GM23338 (cell line): ENCODE data around the gene FGD3. TPM values are rescaled to one million over a fixed set of nuclear protein-coding genes. Genes with fewer than 3 reads are reported as not detected.

Experiments used
- ATAC-seq: fragments of 200-7000 bp; cut with Tn5 transposase; 3 replicates; pipeline ENCODE4 v1.9.1; 2020
- DNase-seq: peaks from one replicate; pipeline ENCODE4 v3.0.0-alpha.2; 2015; ENCODE audit warnings: low spot score
- H2AFZ ChIP-seq: fragments of 200-600 bp; sonication (generic); 2 replicates; pipeline ENCODE4 v1.8.0; 2016; ENCODE audit warnings: antibody characterized with exemption, mild to moderate bottlenecking, moderate library complexity
- H3F3A ChIP-seq: fragments of 200-600 bp; sonication (generic); replicated peaks from 2 replicates; pipeline ENCODE4 v1.8.0; 2017; ENCODE audit warnings: antibody characterized with exemption, mixed run types, low read depth
- H3K27ac ChIP-seq: fragments of 200-600 bp; sonication (generic); 2 replicates; pipeline ENCODE4 v1.6.1; 2016; ENCODE audit warnings: low read depth
- H3K27me3 ChIP-seq: fragments of 200-600 bp; sonication (generic); 2 replicates; pipeline ENCODE4 v1.8.0; 2016; ENCODE audit warnings: mild to moderate bottlenecking, mixed run types, moderate library complexity; ENCODE audit not compliant: insufficient read depth
- H3K36me3 ChIP-seq: fragments of 200-600 bp; sonication (generic); 2 replicates; pipeline ENCODE4 v1.8.0; 2016; ENCODE audit warnings: mild to moderate bottlenecking; ENCODE audit not compliant: insufficient read depth
- H3K4me1 ChIP-seq: fragments of 200-600 bp; sonication (generic); 2 replicates; pipeline ENCODE4 v1.8.0; 2016; ENCODE audit warnings: mild to moderate bottlenecking, moderate library complexity; ENCODE audit not compliant: insufficient read depth
- H3K4me2 ChIP-seq: fragments of 200-600 bp; sonication (generic); 2 replicates; pipeline ENCODE4 v1.7.1; 2017; ENCODE audit warnings: mixed run types
- H3K4me3 ChIP-seq: fragments of 200-600 bp; sonication (generic); 2 replicates; pipeline ENCODE4 v1.6.1; 2016; ENCODE audit warnings: mixed run types
- H3K79me2 ChIP-seq: fragments of 200-600 bp; sonication (generic); replicated peaks from 2 replicates; pipeline ENCODE4 v1.8.0; 2017; ENCODE audit warnings: mild to moderate bottlenecking; ENCODE audit not compliant: insufficient read depth
- H3K9me2 ChIP-seq: fragments of 200-600 bp; sonication (generic); 2 replicates; pipeline ENCODE4 v1.8.0; 2017; ENCODE audit not compliant: insufficient read depth
- H4K20me1 ChIP-seq: fragments of 200-600 bp; sonication (generic); replicated peaks from 2 replicates; pipeline ENCODE4 v1.8.0; 2017; ENCODE audit warnings: mild to moderate bottlenecking; ENCODE audit not compliant: insufficient read depth
- H3K27ac Mint-ChIP-seq: 2 replicates; pipeline ENCODE4 v1.8.0; 2020; ENCODE audit warnings: inconsistent platforms, mild to moderate bottlenecking, moderate library complexity, mixed read lengths
- H3K27me3 Mint-ChIP-seq: 3 replicates; pipeline ENCODE4 v1.8.0; 2022; ENCODE audit warnings: low read depth, mild to moderate bottlenecking, moderate library complexity, mixed read lengths, inconsistent platforms; ENCODE audit not compliant: insufficient read depth, poor library complexity
- H3K36me3 Mint-ChIP-seq: 3 replicates; pipeline ENCODE4 v1.8.0; 2021; ENCODE audit warnings: low read depth, mild to moderate bottlenecking, inconsistent platforms, moderate library complexity, mixed read lengths
- H3K4me1 Mint-ChIP-seq: 3 replicates; pipeline ENCODE4 v1.8.0; 2020; ENCODE audit warnings: mild to moderate bottlenecking, inconsistent platforms, mixed read lengths
- H3K4me3 Mint-ChIP-seq: 3 replicates; pipeline ENCODE4 v1.8.0; 2021; ENCODE audit warnings: moderate library complexity, mild to moderate bottlenecking, inconsistent platforms, mixed read lengths
- H3K9me3 Mint-ChIP-seq: 3 replicates; pipeline ENCODE4 v1.8.0; 2020; ENCODE audit warnings: moderate library complexity, mild to moderate bottlenecking, inconsistent platforms, mixed read lengths
- CREB1 ChIP-seq: fragments of 250-450 bp; sonication (Bioruptor Pico); IDR thresholded peaks from 2 replicates; pipeline ENCODE4 v1.5.0; 2020; ENCODE audit warnings: low read depth, mild to moderate bottlenecking, moderate library complexity
- CTCF ChIP-seq, 2 experiments: fragments of 200-600 bp in 1 of 2; sonication (generic) in 1 of 2; conservative IDR thresholded peaks; 2 replicates each; pipeline versions ENCODE4 v1.5.1 to v1.6.1; 2016 to 2017; ENCODE audit warnings: antibody characterized with exemption in 2 of 2, low read depth in 2 of 2, mild to moderate bottlenecking in 2 of 2, moderate library complexity in 1 of 2
- ETS1 ChIP-seq: IDR thresholded peaks from 2 replicates; pipeline ENCODE4 v1.6.1; 2016; ENCODE audit warnings: antibody characterized with exemption
- EZH2 ChIP-seq: fragments of 200-600 bp; sonication (generic); IDR thresholded peaks from one replicate; pipeline ENCODE4 v1.8.0; 2017; ENCODE audit warnings: antibody characterized with exemption, mild to moderate bottlenecking, low read depth; ENCODE audit not compliant: unreplicated experiment
- EZH2phosphoT487 ChIP-seq: fragments of 200-600 bp; sonication (generic); IDR thresholded peaks from one replicate; pipeline ENCODE4 v1.8.1; 2018; ENCODE audit warnings: antibody characterized with exemption; ENCODE audit not compliant: unreplicated experiment
- JUNB ChIP-seq: IDR thresholded peaks from one replicate; pipeline ENCODE4 v1.6.1; 2016; ENCODE audit warnings: antibody characterized with exemption; ENCODE audit not compliant: unreplicated experiment
- NANOG ChIP-seq: IDR thresholded peaks from 2 replicates; pipeline ENCODE4 v1.6.1; 2016; ENCODE audit warnings: antibody characterized with exemption, borderline replicate concordance
- POLR2AphosphoS5 ChIP-seq: IDR thresholded peaks from 2 replicates; pipeline ENCODE4 v1.6.1; 2016; ENCODE audit warnings: antibody characterized with exemption, low read depth
- REST ChIP-seq: IDR thresholded peaks from one replicate; pipeline ENCODE4 v1.6.1; 2018; ENCODE audit warnings: antibody characterized with exemption; ENCODE audit not compliant: unreplicated experiment
- STAT1 ChIP-seq: IDR thresholded peaks from one replicate; pipeline ENCODE4 v1.6.1; 2016; ENCODE audit warnings: antibody characterized with exemption; ENCODE audit not compliant: unreplicated experiment
- ZNF114 ChIP-seq: fragments of 250-450 bp; sonication (Bioruptor Pico); IDR thresholded peaks from 2 replicates; pipeline ENCODE4 v1.5.0; 2020; ENCODE audit warnings: mild to moderate bottlenecking, moderate library complexity
- ZNF331 ChIP-seq: fragments of 250-450 bp; sonication (Bioruptor Pico); IDR thresholded peaks from 2 replicates; pipeline ENCODE4 v1.5.0; 2020; ENCODE audit warnings: low read depth, mild to moderate bottlenecking, moderate library complexity
- ZNF462 ChIP-seq: fragments of 250-450 bp; sonication (Bioruptor Pico); IDR thresholded peaks from 2 replicates; pipeline ENCODE4 v1.5.0; 2020; ENCODE audit warnings: mild to moderate bottlenecking, moderate library complexity
- polyA plus RNA-seq: library from polyadenylated mRNA; unstranded; fragments of >200 nt; fragmentation: Nextera tagmentation; extraction: Ambion mirVana; gene quantifications from 2 replicates; pipeline ENCODE4 v1.2.1, GENCODE V29; 2016
- total RNA-seq: library from RNA; depleted of rRNA; stranded (reverse); fragments of >200 nt; shearing (Covaris generic); gene quantifications from 2 replicates; pipeline ENCODE4 v1.2.3, GENCODE V29; 2014

FGD3 gene
- total and polyA plus RNA-seq, 2 experiments from 2014 or later: 0.95 to 1.7 TPM

- no peak overlapping the region for H3K27ac ChIP-seq
- peaks cover 7% of the 10 kb centered on the region for H3K27me3 Mint-ChIP-seq
- no peaks in the 10 kb centered on the region for H3K79me2 ChIP-seq
- H3K27ac Mint-ChIP-seq: no peak overlapping the region
- DNase-seq (no peak), ATAC-seq (no peak)
- no peaks in the 10 kb centered on the region for H3K9me2 ChIP-seq
- H4K20me1 ChIP-seq: no peaks in the 10 kb centered on the region
- no peak overlapping the region for H2AFZ ChIP-seq
- no peaks in the 10 kb centered on the region for H3F3A ChIP-seq
- peaks cover 10% of the 10 kb centered on the region for H3K36me3 Mint-ChIP-seq
- TF ChIP-seq ZNF462 (CRISPR knock-in tag) (no peak), NANOG (no peak), JUNB (no peak), CREB1 (CRISPR knock-in tag) (no peak), ZNF331 (CRISPR knock-in tag) (no peak), ZNF114 (CRISPR knock-in tag) (no peak), ETS1 (no peak), CTCF (conservative IDR thresholded peaks at IDR 0.05; ENCODE audit: low read depth in 2 of 2) (no peak), EZH2phosphoT487 (no peak), POLR2AphosphoS5 (no peak), REST (no peak), STAT1 (no peak), EZH2 (no peak)
- H3K27me3 ChIP-seq: no peaks in the 10 kb centered on the region
- H3K4me1 Mint-ChIP-seq: peaks cover 4% of the 10 kb centered on the region; the same call in 1 of the 3 replicates
- no peak overlapping the region for H3K4me3 Mint-ChIP-seq
- H3K4me2 ChIP-seq: no peak overlapping the region
- no peaks in the 10 kb centered on the region for H3K4me1 ChIP-seq
- no peaks in the 10 kb centered on the region; the same call in 1 of the 2 replicates for H3K36me3 ChIP-seq
- H3K9me3 Mint-ChIP-seq: peaks cover 10% of the 10 kb centered on the region; the same call in 2 of the 3 replicates
- H3K4me3 ChIP-seq: no peak overlapping the region
Observed at GRCh38 chr9:93081931-93082330, 134.6 kb downstream of the FGD3 start.
